Measurements from ENCODE around the gene KLK3.

DNA sequence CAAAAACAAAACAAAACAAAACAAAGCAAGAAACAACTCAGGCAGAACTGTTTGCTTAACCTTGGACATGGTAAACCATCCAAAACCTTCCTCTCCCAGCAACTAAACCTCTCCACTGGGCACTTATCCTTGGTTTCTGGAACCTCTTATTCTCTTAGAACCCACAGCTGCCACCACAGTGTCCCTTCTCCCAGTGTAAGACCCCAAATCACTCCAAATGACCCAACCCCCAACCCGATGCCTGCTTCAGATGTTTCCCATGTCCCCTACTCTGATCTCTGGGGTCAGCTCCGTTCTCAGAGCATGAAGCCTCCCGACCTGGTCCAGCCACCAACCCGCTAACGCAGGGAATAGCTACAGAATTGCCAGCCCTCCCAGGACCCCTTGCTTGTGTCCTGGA is 19.5 kb downstream of the KLK3 start:
- TF ChIP-seq CTCF (conservative IDR thresholded peaks at IDR 0.05; ENCODE audit: low read depth, low read length) (no peak), EZH2phosphoT487 (IDR thresholded peaks at IDR 0.05; ENCODE audit: borderline replicate concordance, low read length) (no peak)
